SK-N-SH (cell line): ENCODE measurements around the gene ATP6V1B1.

Source experiments
- CHD2 ChIP-seq: fragments of 150-350 bp; IDR thresholded peaks from 2 replicates; pipeline ENCODE4 v1.6.1; 2018; ENCODE audit warnings: low read length; ENCODE audit not compliant: partially characterized antibody
- EP300 ChIP-seq, 2 experiments: IDR thresholded peaks; 2 replicates each; pipeline versions ENCODE4 v1.4.0 to v1.6.1; 2012; ENCODE audit warnings: borderline replicate concordance in 1 of 2, low read depth in 1 of 2, low read length in 1 of 2
- GABPA ChIP-seq: IDR thresholded peaks from 2 replicates; pipeline ENCODE4 v1.4.0; 2012; ENCODE audit warnings: low read depth, mild to moderate bottlenecking
- MXI1 ChIP-seq: IDR thresholded peaks from 2 replicates; pipeline ENCODE4 v1.6.1; 2012; ENCODE audit warnings: mild to moderate bottlenecking, low read depth, low read length, improper control_type of control experiment
- POLR2AphosphoS5 ChIP-seq: IDR thresholded peaks from 2 replicates; pipeline ENCODE4 v1.6.1; 2012; ENCODE audit warnings: low read depth, low read length
- RCOR1 ChIP-seq: fragments of 150-350 bp; IDR thresholded peaks from 2 replicates; pipeline ENCODE4 v1.6.1; 2017; ENCODE audit warnings: antibody characterized with exemption, low read length
- SIN3A ChIP-seq: IDR thresholded peaks from 2 replicates; pipeline ENCODE4 v1.6.1; 2012; ENCODE audit warnings: low read depth, mild to moderate bottlenecking, low read length, moderate library complexity, borderline replicate concordance
- TAF1 ChIP-seq: IDR thresholded peaks from 2 replicates; pipeline ENCODE4 v1.6.1; 2012; ENCODE audit warnings: low read depth, mild to moderate bottlenecking, low read length, moderate library complexity, borderline replicate concordance
- TEAD4 ChIP-seq: IDR thresholded peaks from 2 replicates; pipeline ENCODE4 v1.4.0; 2012; ENCODE audit warnings: mild to moderate bottlenecking, borderline replicate concordance; ENCODE audit not compliant: insufficient read depth
- USF2 ChIP-seq: fragments of 150-350 bp; IDR thresholded peaks from 2 replicates; pipeline ENCODE4 v1.6.1; 2017; ENCODE audit warnings: antibody characterized with exemption, low read length, low read depth, borderline replicate concordance
- YY1 ChIP-seq: IDR thresholded peaks from 2 replicates; pipeline ENCODE4 v1.4.0; 2012; ENCODE audit warnings: low read depth, mild to moderate bottlenecking
- TF ChIP-seq, protein P1 (sequence below): IDR thresholded peaks from 2 replicates; pipeline ENCODE4 v1.6.1; 2012; ENCODE audit warnings: mild to moderate bottlenecking, low read depth, low read length, moderate library complexity
- TF ChIP-seq, protein P2 (sequence below): fragments of 200-600 bp; sonication (generic); IDR thresholded peaks from 2 replicates; pipeline ENCODE4 v1.6.1; 2017; ENCODE audit warnings: antibody characterized with exemption, mild to moderate bottlenecking, moderate library complexity

- TF ChIP-seq, protein P1, sequence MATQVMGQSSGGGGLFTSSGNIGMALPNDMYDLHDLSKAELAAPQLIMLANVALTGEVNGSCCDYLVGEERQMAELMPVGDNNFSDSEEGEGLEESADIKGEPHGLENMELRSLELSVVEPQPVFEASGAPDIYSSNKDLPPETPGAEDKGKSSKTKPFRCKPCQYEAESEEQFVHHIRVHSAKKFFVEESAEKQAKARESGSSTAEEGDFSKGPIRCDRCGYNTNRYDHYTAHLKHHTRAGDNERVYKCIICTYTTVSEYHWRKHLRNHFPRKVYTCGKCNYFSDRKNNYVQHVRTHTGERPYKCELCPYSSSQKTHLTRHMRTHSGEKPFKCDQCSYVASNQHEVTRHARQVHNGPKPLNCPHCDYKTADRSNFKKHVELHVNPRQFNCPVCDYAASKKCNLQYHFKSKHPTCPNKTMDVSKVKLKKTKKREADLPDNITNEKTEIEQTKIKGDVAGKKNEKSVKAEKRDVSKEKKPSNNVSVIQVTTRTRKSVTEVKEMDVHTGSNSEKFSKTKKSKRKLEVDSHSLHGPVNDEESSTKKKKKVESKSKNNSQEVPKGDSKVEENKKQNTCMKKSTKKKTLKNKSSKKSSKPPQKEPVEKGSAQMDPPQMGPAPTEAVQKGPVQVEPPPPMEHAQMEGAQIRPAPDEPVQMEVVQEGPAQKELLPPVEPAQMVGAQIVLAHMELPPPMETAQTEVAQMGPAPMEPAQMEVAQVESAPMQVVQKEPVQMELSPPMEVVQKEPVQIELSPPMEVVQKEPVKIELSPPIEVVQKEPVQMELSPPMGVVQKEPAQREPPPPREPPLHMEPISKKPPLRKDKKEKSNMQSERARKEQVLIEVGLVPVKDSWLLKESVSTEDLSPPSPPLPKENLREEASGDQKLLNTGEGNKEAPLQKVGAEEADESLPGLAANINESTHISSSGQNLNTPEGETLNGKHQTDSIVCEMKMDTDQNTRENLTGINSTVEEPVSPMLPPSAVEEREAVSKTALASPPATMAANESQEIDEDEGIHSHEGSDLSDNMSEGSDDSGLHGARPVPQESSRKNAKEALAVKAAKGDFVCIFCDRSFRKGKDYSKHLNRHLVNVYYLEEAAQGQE = no peak
- TF ChIP-seq, protein P2, sequence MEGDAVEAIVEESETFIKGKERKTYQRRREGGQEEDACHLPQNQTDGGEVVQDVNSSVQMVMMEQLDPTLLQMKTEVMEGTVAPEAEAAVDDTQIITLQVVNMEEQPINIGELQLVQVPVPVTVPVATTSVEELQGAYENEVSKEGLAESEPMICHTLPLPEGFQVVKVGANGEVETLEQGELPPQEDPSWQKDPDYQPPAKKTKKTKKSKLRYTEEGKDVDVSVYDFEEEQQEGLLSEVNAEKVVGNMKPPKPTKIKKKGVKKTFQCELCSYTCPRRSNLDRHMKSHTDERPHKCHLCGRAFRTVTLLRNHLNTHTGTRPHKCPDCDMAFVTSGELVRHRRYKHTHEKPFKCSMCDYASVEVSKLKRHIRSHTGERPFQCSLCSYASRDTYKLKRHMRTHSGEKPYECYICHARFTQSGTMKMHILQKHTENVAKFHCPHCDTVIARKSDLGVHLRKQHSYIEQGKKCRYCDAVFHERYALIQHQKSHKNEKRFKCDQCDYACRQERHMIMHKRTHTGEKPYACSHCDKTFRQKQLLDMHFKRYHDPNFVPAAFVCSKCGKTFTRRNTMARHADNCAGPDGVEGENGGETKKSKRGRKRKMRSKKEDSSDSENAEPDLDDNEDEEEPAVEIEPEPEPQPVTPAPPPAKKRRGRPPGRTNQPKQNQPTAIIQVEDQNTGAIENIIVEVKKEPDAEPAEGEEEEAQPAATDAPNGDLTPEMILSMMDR = no peak
- no peak for TF ChIP-seq GABPA
- no peak for TF ChIP-seq USF2
- no peak for TF ChIP-seq SIN3A
- no peak for TF ChIP-seq EP300 (IDR thresholded peaks at IDR 0.05; ENCODE audit: borderline replicate concordance in 1 of 2, low read depth in 1 of 2, low read length in 1 of 2)
- TF ChIP-seq RCOR1 = no peak
- TF ChIP-seq TAF1 = no peak
- no peak for TF ChIP-seq POLR2AphosphoS5
- no peak for TF ChIP-seq CHD2
- TF ChIP-seq YY1 = no peak
- no peak for TF ChIP-seq TEAD4
- TF ChIP-seq MXI1 = no peak
Measured at GRCh38 chr2:70927138-70927537, 8.6 kb upstream of the ATP6V1B1 start.
